Pancreas (tissue), 10 donors: ENCODE results near the gene DYNLRB2. TPM values are rescaled to one million over a fixed set of nuclear protein-coding genes. Genes with fewer than 3 reads are reported as not detected.

Source experiments
- ATAC-seq, 4 donors: fragments of 200-7000 bp; cut with Tn5 transposase; one replicate each; pipeline versions ENCODE4 v1.8.0 to v1.9.1; 2020; ENCODE audit warnings: mild to moderate bottlenecking in 4 of 4, moderate library complexity in 4 of 4
- DNase-seq, 6 donors: peaks; one replicate each; pipeline ENCODE4 v3.0.0-alpha.2; 2020
- FAIRE-seq: peaks from 2 replicates; lab custom pipeline; 2012; peaks lifted over from hg19 to GRCh38; lab: Jason Lieb, UNC
- H3K27ac ChIP-seq, 4 donors: fragments of 200-600 bp; sonication (generic); 1 replicate in 3 of 4; 2 replicates in 1 of 4; pipeline versions ENCODE4 v1.5.0 to v1.8.0; 2020
- H3K27me3 ChIP-seq, 4 donors: fragments of 200-600 bp; one replicate each; pipeline ENCODE4 v1.8.0; 2021
- H3K36me3 ChIP-seq, 3 donors: fragments of 200-600 bp; sonication (generic) in 1 of 3; one replicate each; pipeline versions ENCODE4 v1.5.0 to v1.8.0; 2020 to 2021
- H3K4me1 ChIP-seq, 3 donors: fragments of 200-600 bp; one replicate each; pipeline ENCODE4 v1.8.0; 2021
- H3K4me3 ChIP-seq, 4 donors: fragments of 200-600 bp; sonication (generic) in 2 of 4; one replicate each; pipeline versions ENCODE4 v1.5.0 to v1.8.0; 2020 to 2021
- H3K9me3 ChIP-seq, 4 donors: fragments of 200-600 bp; one replicate each; pipeline ENCODE4 v1.8.0; 2021
- WGBS, 2 donors: extraction: QIAGEN DNeasy Blood & Tissue Kit; methylation state at CpG; one replicate each; pipeline ENCODE4 v1.1.7; 2013; 5-methylcytosine and 5-hydroxymethylcytosine counted together
- intact Hi-C, 3 donors: fragments of 100-400 bp; cut with DNase I; formaldehyde crosslinking; loops; one replicate each; pipeline versions ENCODE4 v1.11.1 to v1.14.2; 2022
- polyA plus RNA-seq, 2 donors: library from polyadenylated mRNA; stranded (reverse); fragments of 200-250 nt; gene quantifications; one replicate each; pipeline ENCODE4 v1.2.3, GENCODE V29; 2013
- total RNA-seq, 6 donors: library from RNA; stranded (reverse); fragmentation: NEBNext Ultra II Directional in 4 of 6; extraction: Animal tissue kit (Norgen Biotek cat#: 25700) in 4 of 6; gene quantifications; one replicate each; pipeline versions ENCODE4 v1.2.1 to v1.2.4, GENCODE V29; 2021 to 2023
- TF ChIP-seq, protein P1 (sequence below), 4 donors: fragments of 200-600 bp; sonication (generic) in 3 of 4; IDR thresholded peaks; one replicate each; pipeline versions ENCODE4 v1.5.0 to v1.8.0; 2021; ENCODE audit warnings: antibody characterized with exemption in 4 of 4
- donor health status: healthy with polysubstance abuse.
- donor health status: DM: no; HTN: no; CAD: no; lungs with moderate emphysema.
- donor health status: DM: no; HTN: no; CAD: no.
- donor health status: control.
- donor health status: control.
- donor health status: Bipolar disorder and iron deficiency.
- donor health status: DM: yes; HTN: yes; CAD: no.
- donor health status: DM: no; HTN: no; CAD: no.
- donor health status: DM: no; HTN: no; CAD: no.
- donor health status: DM: yes; HTN: yes; CAD: no.

The DYNLRB2 gene
- total and polyA plus RNA-seq, 8 donors: 0.35 to 5.5 (median 1.0) TPM; not detected in 2

DNA sequence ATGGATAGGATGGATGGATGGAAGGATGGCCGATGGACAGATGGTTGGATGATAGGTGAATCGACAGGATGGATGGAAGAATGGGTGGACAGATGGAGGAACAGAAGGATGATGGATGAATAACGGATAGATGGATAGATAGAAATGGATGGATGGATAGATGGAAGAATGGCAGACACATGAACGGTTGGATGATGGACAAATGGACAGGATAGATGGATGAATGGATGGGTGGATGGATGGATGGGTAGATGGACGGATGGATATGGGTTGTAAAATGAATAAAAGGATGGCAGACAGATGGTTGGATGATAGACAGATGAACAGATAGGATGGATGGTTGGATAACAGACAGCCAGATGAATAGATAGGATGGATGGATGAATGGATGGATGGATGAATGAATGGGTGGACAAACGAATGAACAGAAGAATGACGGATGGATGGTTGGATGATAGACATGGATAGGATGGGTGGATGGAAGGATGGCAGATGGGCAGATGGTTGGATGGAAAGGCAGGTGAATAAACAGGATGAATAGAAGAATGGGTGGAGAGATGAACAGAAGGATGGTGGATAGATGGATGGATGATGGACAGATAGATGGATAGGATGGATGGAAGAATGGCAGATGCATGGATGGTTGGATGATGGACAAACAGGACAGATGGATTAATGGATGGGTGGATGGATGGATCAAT is 55.9 kb downstream of the DYNLRB2 start:
- no peaks in the 10 kb centered on the region for H3K27me3 ChIP-seq
- ATAC-seq (no peak), DNase-seq (no peak), FAIRE-seq (no peak)
- intact Hi-C loops: no loop called here
- no peaks in the 10 kb centered on the region for H3K9me3 ChIP-seq
- TF ChIP-seq, protein P1, sequence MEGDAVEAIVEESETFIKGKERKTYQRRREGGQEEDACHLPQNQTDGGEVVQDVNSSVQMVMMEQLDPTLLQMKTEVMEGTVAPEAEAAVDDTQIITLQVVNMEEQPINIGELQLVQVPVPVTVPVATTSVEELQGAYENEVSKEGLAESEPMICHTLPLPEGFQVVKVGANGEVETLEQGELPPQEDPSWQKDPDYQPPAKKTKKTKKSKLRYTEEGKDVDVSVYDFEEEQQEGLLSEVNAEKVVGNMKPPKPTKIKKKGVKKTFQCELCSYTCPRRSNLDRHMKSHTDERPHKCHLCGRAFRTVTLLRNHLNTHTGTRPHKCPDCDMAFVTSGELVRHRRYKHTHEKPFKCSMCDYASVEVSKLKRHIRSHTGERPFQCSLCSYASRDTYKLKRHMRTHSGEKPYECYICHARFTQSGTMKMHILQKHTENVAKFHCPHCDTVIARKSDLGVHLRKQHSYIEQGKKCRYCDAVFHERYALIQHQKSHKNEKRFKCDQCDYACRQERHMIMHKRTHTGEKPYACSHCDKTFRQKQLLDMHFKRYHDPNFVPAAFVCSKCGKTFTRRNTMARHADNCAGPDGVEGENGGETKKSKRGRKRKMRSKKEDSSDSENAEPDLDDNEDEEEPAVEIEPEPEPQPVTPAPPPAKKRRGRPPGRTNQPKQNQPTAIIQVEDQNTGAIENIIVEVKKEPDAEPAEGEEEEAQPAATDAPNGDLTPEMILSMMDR (IDR thresholded peaks at IDR 0.05): no peak
- H3K4me3 ChIP-seq: no peak overlapping the region
- no peak overlapping the region for H3K27ac ChIP-seq
- H3K4me1 ChIP-seq: no peaks in the 10 kb centered on the region
- H3K36me3 ChIP-seq: no peaks in the 10 kb centered on the region
- 73 to 80% methylated on average over 7 of the region's 7 CpGs for WGBS, 2 donors

GRCh38 chr16:80599466-80599865 is 58.7 kb downstream of the DYNLRB2 start:
- Histone ChIP-seq H3K4me3 (no peak overlapping the region), H3K27me3 (no peaks in the 10 kb centered on the region), H3K36me3 (no peaks in the 10 kb centered on the region), H3K9me3 (no peaks in the 10 kb centered on the region), H3K27ac (no peak overlapping the region), H3K4me1 (no peaks in the 10 kb centered on the region)
- TF ChIP-seq, protein P1 (IDR thresholded peaks at IDR 0.05): no peak
- WGBS, 2 donors: 72 to 73% methylated on average over 3 of the region's 3 CpGs
- FAIRE-seq: no peak
- DNase-seq: no peak
- intact Hi-C loops: no loop called here
- no peak for ATAC-seq
